HL-60 (cell line): Measurements from ENCODE around the gene BDKRB1.

Experiments
- DNase-seq, 2 experiments: peaks; one replicate each; pipeline ENCODE4 v3.0.0-alpha.2; 2010 to 2020; ENCODE audit warnings: low read depth in 1 of 2, low spot score in 1 of 2
- H3K27ac ChIP-seq: fragments of 250-450 bp; sonication (Bioruptor Pico); replicated peaks from 2 replicates; pipeline ENCODE4 v1.5.1; 2020; ENCODE audit warnings: mild to moderate bottlenecking, moderate library complexity
- H3K27me3 ChIP-seq: fragments of 250-450 bp; sonication (Bioruptor Pico); 2 replicates; pipeline ENCODE4 v1.5.1; 2021; ENCODE audit warnings: mild to moderate bottlenecking, moderate library complexity; ENCODE audit not compliant: insufficient read depth, poor library complexity, severe bottlenecking
- H3K4me3 ChIP-seq: replicated peaks from 2 replicates; pipeline ENCODE4 v1.5.1; 2011; ENCODE audit warnings: mild to moderate bottlenecking, control low read depth, low read length; ENCODE audit not compliant: insufficient read depth
- GABPA ChIP-seq: IDR thresholded peaks from 2 replicates; pipeline ENCODE4 v1.6.1; 2012; ENCODE audit warnings: low read depth
- POLR2AphosphoS5 ChIP-seq: IDR thresholded peaks from 2 replicates; pipeline ENCODE4 v1.6.1; 2012; ENCODE audit warnings: low read depth
- REST ChIP-seq: IDR thresholded peaks from 2 replicates; pipeline ENCODE4 v1.6.1; 2012; ENCODE audit warnings: low read depth; ENCODE audit not compliant: insufficient replicate concordance
- SPI1 ChIP-seq: IDR thresholded peaks from 2 replicates; pipeline ENCODE4 v1.6.1; 2012; ENCODE audit warnings: low read depth, mild to moderate bottlenecking, borderline replicate concordance
- TF ChIP-seq, protein P1 (sequence below): IDR thresholded peaks from one replicate; pipeline ENCODE4 v1.5.1; 2011; ENCODE audit warnings: low read length, control low read depth, inconsistent platforms; ENCODE audit not compliant: insufficient read depth

The BDKRB1 gene

GRCh38 chr14:96268431-96269358 lies 12.7 kb downstream of the BDKRB1 start:
- H3K4me3 ChIP-seq, result no peak overlapping the region
- no peak for TF ChIP-seq SPI1
- no peak for TF ChIP-seq POLR2AphosphoS5
- TF ChIP-seq REST, result no peak
- TF ChIP-seq, protein P1, sequence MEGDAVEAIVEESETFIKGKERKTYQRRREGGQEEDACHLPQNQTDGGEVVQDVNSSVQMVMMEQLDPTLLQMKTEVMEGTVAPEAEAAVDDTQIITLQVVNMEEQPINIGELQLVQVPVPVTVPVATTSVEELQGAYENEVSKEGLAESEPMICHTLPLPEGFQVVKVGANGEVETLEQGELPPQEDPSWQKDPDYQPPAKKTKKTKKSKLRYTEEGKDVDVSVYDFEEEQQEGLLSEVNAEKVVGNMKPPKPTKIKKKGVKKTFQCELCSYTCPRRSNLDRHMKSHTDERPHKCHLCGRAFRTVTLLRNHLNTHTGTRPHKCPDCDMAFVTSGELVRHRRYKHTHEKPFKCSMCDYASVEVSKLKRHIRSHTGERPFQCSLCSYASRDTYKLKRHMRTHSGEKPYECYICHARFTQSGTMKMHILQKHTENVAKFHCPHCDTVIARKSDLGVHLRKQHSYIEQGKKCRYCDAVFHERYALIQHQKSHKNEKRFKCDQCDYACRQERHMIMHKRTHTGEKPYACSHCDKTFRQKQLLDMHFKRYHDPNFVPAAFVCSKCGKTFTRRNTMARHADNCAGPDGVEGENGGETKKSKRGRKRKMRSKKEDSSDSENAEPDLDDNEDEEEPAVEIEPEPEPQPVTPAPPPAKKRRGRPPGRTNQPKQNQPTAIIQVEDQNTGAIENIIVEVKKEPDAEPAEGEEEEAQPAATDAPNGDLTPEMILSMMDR, result no peak
- TF ChIP-seq GABPA, result no peak
- no peak for DNase-seq
- H3K27me3 ChIP-seq, result no peaks in the 10 kb centered on the region
- H3K27ac ChIP-seq, result no peak overlapping the region

DNA sequence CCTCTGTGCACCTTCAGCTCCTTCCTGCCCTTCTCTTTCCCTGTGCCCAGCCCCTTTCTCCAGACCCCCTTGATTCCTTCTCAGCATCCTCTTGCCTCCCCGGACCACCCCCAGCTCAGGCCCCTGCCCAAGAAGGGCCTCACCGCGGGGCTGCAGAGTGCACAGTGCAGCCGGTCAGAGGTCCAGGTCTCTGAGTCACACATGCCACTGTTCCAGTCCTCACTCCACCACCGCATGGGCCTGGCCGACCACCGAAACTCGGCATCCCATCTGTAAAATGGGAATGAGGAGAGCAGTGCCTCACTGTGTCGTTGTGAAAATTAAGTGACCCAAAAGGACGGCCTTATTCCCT lies 13.3 kb downstream of the BDKRB1 start:
- DNase-seq, result no peak
- TF ChIP-seq, protein P1, result no peak
- TF ChIP-seq POLR2AphosphoS5 (no peak), SPI1 (no peak), GABPA (no peak), REST (no peak)
- H3K27ac ChIP-seq, result no peak overlapping the region

GRCh38 chr14:96270565-96271420 lies 14.8 kb downstream of the BDKRB1 start:
- H3K4me3 ChIP-seq, result no peak overlapping the region
- no peak for DNase-seq
- TF ChIP-seq, protein P1, result no peak
- TF ChIP-seq SPI1 (no peak), POLR2AphosphoS5 (no peak), REST (no peak), GABPA (no peak)
- H3K27me3 ChIP-seq, result no peaks in the 10 kb centered on the region
- no peak overlapping the region for H3K27ac ChIP-seq

More for the DNA sequence above, 13.3 kb downstream of the BDKRB1 start:
- H3K4me3 ChIP-seq, result no peak overlapping the region
- H3K27me3 ChIP-seq, result no peaks in the 10 kb centered on the region
